OCI-LY7 (cell line): ENCODE measurements around the gene RAB17. TPM values are rescaled to one million over a fixed set of nuclear protein-coding genes. Genes with fewer than 3 reads are reported as not detected.
"Not testable (repeated sequence)": the region's sequence is repeated elsewhere in the genome, so short reads cannot be mapped to it uniquely, and the experiment has no call there.

Source experiments
- BruUV-seq: library from RNA; stranded (reverse); fragments of 400-500 nt; replicated peaks from 2 replicates; lab custom pipeline; 2021; lab: Mats Ljungman, UMichigan
- CTCF ChIA-PET: fragments of 300-600 bp; sonication (Branson Sonifier 250); formaldehyde crosslinking; loops from one replicate; lab custom pipeline; 2022; ENCODE audit warnings: antibody characterized with exemption; ENCODE audit not compliant: unreplicated experiment; lab: Charles Lee
- POLR2A ChIA-PET: fragments of 300-600 bp; sonication (Branson Sonifier 250); formaldehyde crosslinking; loops from one replicate; lab custom pipeline; 2022; ENCODE audit warnings: antibody characterized with exemption; lab: Charles Lee
- DNase-seq: peaks from one replicate; pipeline ENCODE4 v3.0.0-alpha.2; 2015; ENCODE audit warnings: low spot score
- H2AFZ ChIP-seq: fragments of 200-600 bp; sonication (generic), shearing (Covaris generic); 2 replicates; pipeline ENCODE4 v1.6.1; 2014; ENCODE audit warnings: mild to moderate bottlenecking, antibody characterized with exemption, low read length, moderate library complexity
- H3K27ac ChIP-seq: fragments of 200-600 bp; sonication (generic); 2 replicates; pipeline ENCODE4 v1.5.1; 2014; ENCODE audit warnings: mixed run types, low read depth, mild to moderate bottlenecking, moderate library complexity, low read length, inconsistent platforms; ENCODE audit not compliant: poor library complexity, severe bottlenecking
- H3K36me3 ChIP-seq: fragments of 200-600 bp; sonication (generic); 2 replicates; pipeline ENCODE4 v1.6.1; 2014; ENCODE audit warnings: mild to moderate bottlenecking, antibody characterized with exemption, low read length, moderate library complexity, mixed read lengths; ENCODE audit not compliant: insufficient read depth
- H3K4me1 ChIP-seq: fragments of 200-600 bp; sonication (generic); 2 replicates; pipeline ENCODE4 v1.5.1; 2014; ENCODE audit warnings: mild to moderate bottlenecking, low read length; ENCODE audit not compliant: insufficient read depth, poor library complexity, severe bottlenecking
- H3K4me2 ChIP-seq: fragments of 200-600 bp; sonication (generic); 2 replicates; pipeline ENCODE4 v1.6.1; 2014; ENCODE audit warnings: mild to moderate bottlenecking, low read length
- H3K4me3 ChIP-seq: fragments of 200-600 bp; sonication (generic); 2 replicates; pipeline ENCODE4 v1.5.1; 2014; ENCODE audit warnings: mild to moderate bottlenecking, low read depth, low read length; ENCODE audit not compliant: poor library complexity, severe bottlenecking
- H3K79me2 ChIP-seq: fragments of 200-600 bp; sonication (generic); 2 replicates; pipeline ENCODE4 v1.6.1; 2016; ENCODE audit warnings: low read depth, mild to moderate bottlenecking, low read length, moderate library complexity, mixed read lengths; ENCODE audit not compliant: insufficient read depth
- H3K9me2 ChIP-seq: fragments of 200-600 bp; sonication (generic); 2 replicates; pipeline ENCODE4 v1.6.1; 2016; ENCODE audit warnings: mild to moderate bottlenecking, low read length, mixed read lengths; ENCODE audit not compliant: insufficient read depth
- H3K9me3 ChIP-seq: fragments of 200-600 bp; sonication (generic); 2 replicates; pipeline ENCODE4 v1.6.1; 2014; ENCODE audit warnings: mild to moderate bottlenecking, mixed run types, low read length, mixed read lengths
- H4K20me1 ChIP-seq: fragments of 200-600 bp; sonication (generic); 2 replicates; pipeline ENCODE4 v1.6.1; 2014; ENCODE audit warnings: mild to moderate bottlenecking, antibody characterized with exemption, low read length, moderate library complexity, mixed read lengths; ENCODE audit not compliant: insufficient read depth
- CTCF ChIP-seq: fragments of 200-600 bp; sonication (generic); conservative IDR thresholded peaks from 2 replicates; pipeline ENCODE4 v1.5.1; 2014; ENCODE audit warnings: mild to moderate bottlenecking, antibody characterized with exemption, low read length, moderate library complexity, mixed read lengths
- EZH2phosphoT487 ChIP-seq: fragments of 200-600 bp; sonication (generic); IDR thresholded peaks from 2 replicates; pipeline ENCODE4 v1.6.1; 2018; ENCODE audit warnings: low read depth, borderline replicate concordance, mild to moderate bottlenecking, mixed run types, antibody characterized with exemption, low read length, moderate library complexity, mixed read lengths
- intact Hi-C: fragments of 100-400 bp; cut with micrococcal nuclease; formaldehyde crosslinking; loops from one replicate; pipeline ENCODE4 v1.10.0; 2022; ENCODE audit not compliant: unreplicated experiment
- total RNA-seq, 2 experiments: library from RNA; depleted of rRNA in 1 of 2; stranded (reverse); fragments of >200 nt in 1 of 2; shearing (Covaris generic) in 1 of 2; gene quantifications; 2 replicates each; pipeline ENCODE4 v1.2.3, GENCODE V29; 2014 to 2022

The RAB17 gene
- total RNA-seq, 2 experiments from 2014 or later = not detected

- TF ChIP-seq EZH2phosphoT487 (no peak), CTCF (no peak)
- Histone ChIP-seq H3K4me1 (peaks cover 9% of the 10 kb centered on the region), H4K20me1 (no peaks in the 10 kb centered on the region), H3K9me2 (no peaks in the 10 kb centered on the region), H3K27ac (no peak overlapping the region), H3K4me2 (no peak overlapping the region), H3K4me3 (no peak overlapping the region), H2AFZ (no peak overlapping the region), H3K9me3 (no peaks in the 10 kb centered on the region), H3K79me2 (no peaks in the 10 kb centered on the region), H3K36me3 (no peaks in the 10 kb centered on the region)
- no TSS peak for BruUV-seq
- ChIA-PET POLR2A (interaction anchor here (0.6 kb wide), 1 partner anchor 163 kb away, joined by 3 read pairs; no protein-coding TSS in a partner anchor), CTCF (no interaction called here)
- intact Hi-C loops = no loop called here
- DNase-seq = no peak
Measured at GRCh38 chr2:237612527-237613357, 22.2 kb upstream of the RAB17 start.

- H3K4me2 ChIP-seq, H3K4me3 ChIP-seq, H4K20me1 ChIP-seq, BruUV-seq, H3K36me3 ChIP-seq, H3K79me2 ChIP-seq, H3K4me1 ChIP-seq, DNase-seq, intact Hi-C loops, POLR2A ChIA-PET, H3K9me2 ChIP-seq, H2AFZ ChIP-seq, H3K27ac ChIP-seq, H3K9me3 ChIP-seq, CTCF ChIA-PET: not testable (repeated sequence)
Measured at GRCh38 chr2:237606522-237606921, 16.0 kb upstream of the RAB17 start.

DNA sequence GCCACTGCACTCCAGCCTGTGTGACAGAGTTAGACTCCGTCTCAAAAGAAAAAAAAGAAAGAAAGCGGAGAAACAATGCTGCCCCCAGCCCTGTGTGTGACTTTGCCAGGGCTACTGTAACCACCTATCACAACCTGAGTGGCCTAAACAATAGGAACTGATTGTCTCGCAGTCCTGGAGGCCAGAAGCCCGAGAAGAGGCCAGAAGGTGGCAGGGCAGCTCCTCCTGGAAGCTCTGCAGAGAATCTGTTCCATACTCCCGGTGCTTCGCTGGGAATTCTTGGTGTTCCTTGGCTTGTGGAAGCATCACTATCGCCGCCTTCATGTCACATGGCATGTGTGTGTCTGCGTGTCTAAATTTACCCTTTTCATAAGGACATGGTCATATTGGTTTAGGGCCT, 14.4 kb upstream of the RAB17 start:
- no peak overlapping the region for H3K4me3 ChIP-seq
- H4K20me1 ChIP-seq = no peaks in the 10 kb centered on the region
- no peak overlapping the region for H3K4me2 ChIP-seq
- no peaks in the 10 kb centered on the region for H3K79me2 ChIP-seq
- H3K4me1 ChIP-seq = peaks cover 12% of the 10 kb centered on the region
- ChIA-PET CTCF (no interaction called here), POLR2A (interaction anchor here (0.6 kb wide), 1 partner anchor 358 kb away, joined by 4 read pairs; no protein-coding TSS in a partner anchor)
- TF ChIP-seq EZH2phosphoT487 (no peak), CTCF (peak; percentile 50)
- no peaks in the 10 kb centered on the region for H3K9me2 ChIP-seq
- BruUV-seq = no TSS peak
- intact Hi-C loops = no loop called here
- H3K36me3 ChIP-seq = no peaks in the 10 kb centered on the region
- no peak for DNase-seq
- H3K27ac ChIP-seq = no peak overlapping the region
- no peak overlapping the region for H2AFZ ChIP-seq
- no peaks in the 10 kb centered on the region for H3K9me3 ChIP-seq
